Stomach (tissue), 9 donors: ENCODE data around the gene ERG. TPM values are rescaled to one million over a fixed set of nuclear protein-coding genes. Genes with fewer than 3 reads are reported as not detected.

Experiments used
- DNase-seq, 2 donors: peaks; one replicate each; pipeline versions ENCODE4 v3.0.0 to v3.0.0-alpha.2; 2013 to 2019
- H3K27ac ChIP-seq, 5 donors: fragments of 200-600 bp in 4 of 5; sonication (generic) in 4 of 5; one replicate each; pipeline ENCODE4 v1.5.1; 2013 to 2019; ENCODE audit warnings: mild to moderate bottlenecking in 1 of 5, moderate library complexity in 1 of 5
- H3K27me3 ChIP-seq, 3 donors: fragments of 200-600 bp; sonication (generic); one replicate each; pipeline ENCODE4 v1.5.1; 2017 to 2019; ENCODE audit warnings: mixed run types in 1 of 3
- H3K36me3 ChIP-seq, 4 donors: fragments of 200-600 bp; sonication (generic); 1 replicate in 3 of 4; 2 replicates in 1 of 4; pipeline ENCODE4 v1.5.1; 2016 to 2019
- H3K4me1 ChIP-seq, 4 donors: fragments of 200-600 bp; sonication (generic); one replicate each; pipeline ENCODE4 v1.5.1; 2016 to 2019
- H3K4me3 ChIP-seq, 4 donors: fragments of 200-600 bp; sonication (generic) in 3 of 4; one replicate each; pipeline ENCODE4 v1.5.1; 2016 to 2019; ENCODE audit warnings: mild to moderate bottlenecking in 1 of 4
- H3K9me3 ChIP-seq, 4 donors: fragments of 200-600 bp; sonication (generic); one replicate each; pipeline ENCODE4 v1.5.1; 2016 to 2019
- CTCF ChIP-seq, 7 experiments: fragments of 450-650 bp in 4 of 7; fragments of 200-600 bp in 3 of 7; sonication (generic) in 3 of 7; IDR thresholded peaks; one replicate each; pipeline ENCODE4 v1.5.1; 2016 to 2019; ENCODE audit warnings: antibody characterized with exemption in 7 of 7, control low read depth in 2 of 7, mild to moderate bottlenecking in 1 of 7
- EP300 ChIP-seq: sonication (generic); formaldehyde crosslinking; IDR thresholded peaks from one replicate; pipeline ENCODE4 v1.6.1; 2017; ENCODE audit warnings: antibody characterized with exemption
- POLR2A ChIP-seq, 4 donors: fragments of 450-650 bp; IDR thresholded peaks; one replicate each; pipeline ENCODE4 v1.6.1; 2016; ENCODE audit warnings: antibody characterized with exemption in 4 of 4, control low read depth in 2 of 4, mild to moderate bottlenecking in 1 of 4, moderate library complexity in 1 of 4
- POLR2AphosphoS5 ChIP-seq, 3 donors: sonication (generic); formaldehyde crosslinking; IDR thresholded peaks; one replicate each; pipeline ENCODE4 v1.6.1; 2016; ENCODE audit warnings: antibody characterized with exemption in 3 of 3
- WGBS, 5 donors: extraction: QIAGEN DNeasy Blood & Tissue Kit in 3 of 5; methylation state at CpG; one replicate each; pipeline versions ENCODE4 v1.1.5 to v1.1.7; 2013 to 2018; 5-methylcytosine and 5-hydroxymethylcytosine counted together
- intact Hi-C: fragments of 100-400 bp; cut with DNase I; formaldehyde crosslinking; loops from one replicate; pipeline ENCODE4 v1.15.1; 2023; ENCODE audit warnings: low total_unique reads
- polyA plus RNA-seq, 3 donors: library from polyadenylated mRNA; stranded (reverse); fragments of 200-250 nt; gene quantifications; one replicate each; pipeline ENCODE4 v1.2.3, GENCODE V29; 2013
- total RNA-seq, 5 donors: library from RNA; depleted of rRNA; stranded (reverse); fragments of >200 nt; gene quantifications; one replicate each; pipeline versions ENCODE4 v1.1.0 to v1.2.3, GENCODE V29; 2014 to 2016
- donor health status: healthy with polysubstance abuse.
- donor health status: Bipolar disorder and iron deficiency.
- donor health status: healthy.

The ERG gene
- total and polyA plus RNA-seq, 8 donors = 0.58 to 14.5 (median 5.4) TPM; not detected in 1

GRCh38 chr21:38396325-38396724 lies 102.0 kb downstream of the ERG start:
- no peak overlapping the region for H3K4me3 ChIP-seq
- no peaks in the 10 kb centered on the region for H3K27me3 ChIP-seq
- no peak overlapping the region for H3K27ac ChIP-seq
- no peak for TF ChIP-seq POLR2A (IDR thresholded peaks at IDR 0.05)
- TF ChIP-seq CTCF (IDR thresholded peaks at IDR 0.05) = no peak
- no peak for TF ChIP-seq EP300
- TF ChIP-seq POLR2AphosphoS5 (IDR thresholded peaks at IDR 0.05) = no peak
- intact Hi-C loops = no loop called here
- no peaks in the 10 kb centered on the region for H3K9me3 ChIP-seq
- no peak for DNase-seq
- no peaks in the 10 kb centered on the region for H3K4me1 ChIP-seq
- H3K36me3 ChIP-seq = no peaks in the 10 kb centered on the region
- 92 to 100% (median 100%) methylated on average over 1 of the region's 1 CpG for WGBS, 5 donors

- no peak for TF ChIP-seq CTCF (IDR thresholded peaks at IDR 0.05)
- no peak for TF ChIP-seq EP300
- no peak for TF ChIP-seq POLR2AphosphoS5 (IDR thresholded peaks at IDR 0.05)
- no peak for TF ChIP-seq POLR2A (IDR thresholded peaks at IDR 0.05)
- 78 to 86% (median 80%) methylated on average over 6 of the region's 6 CpGs for WGBS, 5 donors
- H3K27me3 ChIP-seq = no peaks in the 10 kb centered on the region
- DNase-seq = no peak
- H3K9me3 ChIP-seq = no peaks in the 10 kb centered on the region
- H3K4me3 ChIP-seq = no peak overlapping the region
- no peaks in the 10 kb centered on the region for H3K36me3 ChIP-seq
- no peaks in the 10 kb centered on the region for H3K4me1 ChIP-seq
- intact Hi-C loops = no loop called here
- no peak overlapping the region for H3K27ac ChIP-seq
Observed at GRCh38 chr21:38395581-38395980, 102.7 kb downstream of the ERG start.

- no peak for DNase-seq
- TF ChIP-seq POLR2AphosphoS5 (IDR thresholded peaks at IDR 0.05) = no peak
- TF ChIP-seq POLR2A (IDR thresholded peaks at IDR 0.05) = no peak
- TF ChIP-seq EP300 = no peak
- no peak for TF ChIP-seq CTCF (IDR thresholded peaks at IDR 0.05)
- WGBS, 5 donors = 50 to 79% (median 65%) methylated on average over 1 of the region's 1 CpG
- H3K4me3 ChIP-seq = no peak overlapping the region
- H3K27me3 ChIP-seq = no peaks in the 10 kb centered on the region
- H3K9me3 ChIP-seq = no peaks in the 10 kb centered on the region
- intact Hi-C loops = no loop called here
- H3K4me1 ChIP-seq = no peaks in the 10 kb centered on the region
- no peak overlapping the region for H3K27ac ChIP-seq
- H3K36me3 ChIP-seq = no peaks in the 10 kb centered on the region
Observed at GRCh38 chr21:38392661-38393060, 105.6 kb downstream of the ERG start.

GRCh38 chr21:38389896-38390295 lies 108.4 kb downstream of the ERG start:
- H3K4me1 ChIP-seq = peaks cover 0 to 5% (median 0%) of the 10 kb centered on the region in 4 donors
- intact Hi-C loops = no loop called here

More at GRCh38 chr21:38389896-38390295, 108.4 kb downstream of the ERG start:
- TF ChIP-seq POLR2A (IDR thresholded peaks at IDR 0.05) (no peak), POLR2AphosphoS5 (IDR thresholded peaks at IDR 0.05) (no peak), CTCF (IDR thresholded peaks at IDR 0.05) (no peak), EP300 (no peak)
- H3K27ac ChIP-seq = no peak overlapping the region
- WGBS, 5 donors = 78 to 83% (median 81%) methylated on average over 5 of the region's 5 CpGs
- H3K4me3 ChIP-seq = no peak overlapping the region
- no peak for DNase-seq
- H3K36me3 ChIP-seq = no peaks in the 10 kb centered on the region
- no peaks in the 10 kb centered on the region for H3K27me3 ChIP-seq
- H3K9me3 ChIP-seq = no peaks in the 10 kb centered on the region
